Smooth muscle cell (in vitro differentiated cells): Measurements from ENCODE around the gene DHRS2. TPM values are rescaled to one million over a fixed set of nuclear protein-coding genes. Genes with fewer than 3 reads are reported as not detected.

Source experiments
- DNase-seq: peaks from one replicate; lab custom pipeline; 2025; ENCODE audit not compliant: unreplicated experiment; lab: John Stamatoyannopoulos, UW
- H2AFZ ChIP-seq: fragments of 200-600 bp; sonication (generic); 2 replicates; pipeline ENCODE4 v1.6.0; 2016; ENCODE audit warnings: antibody characterized with exemption, low read depth, mild to moderate bottlenecking
- H3F3A ChIP-seq: fragments of 200-600 bp; sonication (generic); 2 replicates; pipeline ENCODE4 v1.6.0; 2017; ENCODE audit warnings: antibody characterized with exemption, low read depth
- H3K27ac ChIP-seq: fragments of 200-600 bp; sonication (generic); 2 replicates; pipeline ENCODE4 v1.5.1; 2016; ENCODE audit warnings: low read depth, mild to moderate bottlenecking
- H3K27me3 ChIP-seq: fragments of 200-600 bp; sonication (generic); 2 replicates; pipeline ENCODE4 v1.6.1; 2016; ENCODE audit warnings: low read depth, mild to moderate bottlenecking
- H3K36me3 ChIP-seq: fragments of 200-600 bp; sonication (generic); 2 replicates; pipeline ENCODE4 v1.5.1; 2016; ENCODE audit warnings: low read depth
- H3K4me1 ChIP-seq: fragments of 200-600 bp; sonication (generic); 2 replicates; pipeline ENCODE4 v1.5.1; 2016; ENCODE audit warnings: low read depth
- H3K4me2 ChIP-seq: fragments of 200-600 bp; sonication (generic); 2 replicates; pipeline ENCODE4 v1.6.0; 2016; ENCODE audit warnings: mild to moderate bottlenecking
- H3K4me3 ChIP-seq: fragments of 200-600 bp; sonication (generic); 2 replicates; pipeline ENCODE4 v1.5.1; 2016; ENCODE audit warnings: mild to moderate bottlenecking
- H3K79me2 ChIP-seq: fragments of 200-600 bp; sonication (generic); 2 replicates; pipeline ENCODE4 v1.6.0; 2016; ENCODE audit warnings: low read depth, mild to moderate bottlenecking
- H3K9ac ChIP-seq: fragments of 200-600 bp; sonication (generic); 2 replicates; pipeline ENCODE4 v1.6.0; 2016; ENCODE audit warnings: low read depth
- H3K9me3 ChIP-seq: fragments of 200-600 bp; sonication (generic); replicated peaks from 2 replicates; pipeline ENCODE4 v1.5.1; 2016; ENCODE audit warnings: low read depth
- H4K20me1 ChIP-seq: fragments of 200-600 bp; sonication (generic); 2 replicates; pipeline ENCODE4 v1.6.0; 2016; ENCODE audit warnings: low read depth
- CTCF ChIP-seq: fragments of 200-600 bp; sonication (generic); IDR thresholded peaks from 2 replicates; pipeline ENCODE4 v1.5.1; 2017; ENCODE audit warnings: borderline replicate concordance, mild to moderate bottlenecking, antibody characterized with exemption; ENCODE audit not compliant: insufficient read depth, poor library complexity, severe bottlenecking
- WGBS: methylation state at CpG from one replicate; pipeline ENCODE4 v1.1.7; 2016; ENCODE audit warnings: low lambda C conversion rate; 5-methylcytosine and 5-hydroxymethylcytosine counted together
- polyA plus RNA-seq: library from polyadenylated mRNA; unstranded; fragments of >200 nt; fragmentation: Nextera tagmentation; extraction: Ambion mirVana; gene quantifications from 2 replicates; pipeline ENCODE4 v1.2.1, GENCODE V29; 2016
- total RNA-seq: library from RNA; depleted of rRNA; stranded (reverse); fragments of >200 nt; gene quantifications from 2 replicates; pipeline ENCODE4 v1.2.3, GENCODE V29; 2014

Gene DHRS2
- total and polyA plus RNA-seq, 2 experiments from 2014 or later = 0.36 to 1.4 TPM

GRCh38 chr14:23640524-23641141 is 4.5 kb downstream of the DHRS2 start:
- no peaks in the 10 kb centered on the region for H3K79me2 ChIP-seq
- no peak overlapping the region for H3K4me3 ChIP-seq
- H3K9ac ChIP-seq = no peak overlapping the region
- DNase-seq = no peak
- H4K20me1 ChIP-seq = no peaks in the 10 kb centered on the region
- H3F3A ChIP-seq = no peaks in the 10 kb centered on the region
- no peaks in the 10 kb centered on the region for H3K36me3 ChIP-seq
- H2AFZ ChIP-seq = no peak overlapping the region
- no peak for TF ChIP-seq CTCF
- no peaks in the 10 kb centered on the region for H3K9me3 ChIP-seq
- no peaks in the 10 kb centered on the region for H3K4me1 ChIP-seq
- WGBS = 62% methylated on average over 5 of the region's 5 CpGs
- H3K27ac ChIP-seq = no peak overlapping the region
- no peak overlapping the region for H3K4me2 ChIP-seq
- H3K27me3 ChIP-seq = no peaks in the 10 kb centered on the region

GRCh38 chr14:23641180-23641914 is 5.2 kb downstream of the DHRS2 start:
- 88% methylated on average over 4 of the region's 4 CpGs for WGBS
- no peak overlapping the region for H3K4me3 ChIP-seq
- H3K4me1 ChIP-seq = no peaks in the 10 kb centered on the region
- no peak overlapping the region for H3K9ac ChIP-seq
- H3K36me3 ChIP-seq = no peaks in the 10 kb centered on the region
- H3K27me3 ChIP-seq = no peaks in the 10 kb centered on the region
- H3K27ac ChIP-seq = no peak overlapping the region
- H2AFZ ChIP-seq = no peak overlapping the region
- H3F3A ChIP-seq = no peaks in the 10 kb centered on the region
- H3K79me2 ChIP-seq = no peaks in the 10 kb centered on the region
- no peaks in the 10 kb centered on the region for H3K9me3 ChIP-seq
- no peaks in the 10 kb centered on the region for H4K20me1 ChIP-seq
- TF ChIP-seq CTCF = no peak
- DNase-seq = no peak
- H3K4me2 ChIP-seq = no peak overlapping the region

GRCh38 chr14:23641915-23642588 is 5.9 kb downstream of the DHRS2 start:
- Histone ChIP-seq H3K79me2 (no peaks in the 10 kb centered on the region), H3K36me3 (no peaks in the 10 kb centered on the region), H3K9me3 (no peaks in the 10 kb centered on the region), H2AFZ (no peak overlapping the region), H3K4me2 (no peak overlapping the region), H3K27me3 (no peaks in the 10 kb centered on the region), H3K9ac (no peak overlapping the region), H3K4me3 (no peak overlapping the region), H3F3A (no peaks in the 10 kb centered on the region), H4K20me1 (no peaks in the 10 kb centered on the region), H3K4me1 (no peaks in the 10 kb centered on the region), H3K27ac (no peak overlapping the region)
- no peak for DNase-seq
- 62% methylated on average over 3 of the region's 3 CpGs for WGBS
- no peak for TF ChIP-seq CTCF
